ENCODE data around the gene CTSD. TPM values are rescaled to one million over a fixed set of nuclear protein-coding genes. Genes with fewer than 3 reads are reported as not detected.

The CTSD gene
- total and polyA plus RNA-seq, 2 of the 4 experiments (the other 2 are of a cell fraction), result 39.8 to 166 TPM

DNA sequence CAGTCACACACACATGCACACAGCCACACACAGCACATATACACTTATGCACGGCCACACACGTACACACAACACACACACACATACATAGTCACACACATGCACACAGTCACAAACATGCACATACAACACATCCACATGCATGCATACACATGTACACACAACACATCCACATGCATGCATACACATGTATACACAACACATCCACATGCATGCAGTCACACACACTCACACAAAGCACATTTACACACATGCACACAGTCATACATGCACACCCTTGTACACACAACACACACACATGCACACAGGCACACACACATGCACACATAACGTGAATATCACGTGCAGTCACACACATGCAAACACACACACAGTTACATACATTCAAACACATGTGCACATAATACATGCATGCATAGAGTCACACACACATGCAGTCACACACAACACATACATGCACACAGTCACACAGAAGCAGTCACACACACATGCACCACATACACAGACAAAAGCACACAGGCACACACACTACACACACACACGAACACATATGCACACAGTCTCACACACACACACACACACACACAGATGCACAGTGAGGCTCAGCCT is 32.2 kb downstream of the CTSD start:
- Histone ChIP-seq H3K9ac (ENCODE audit: low read depth, low read length) (no peak overlapping the region), H2BK120ac (ENCODE audit: low read depth, low read length) (no peak overlapping the region), H3K18ac (ENCODE audit: low read depth, low read length) (no peak overlapping the region), H2AK9ac (replicated peaks; ENCODE audit: low read depth, low read length, poor library complexity) (peak overlapping the region; percentile 13), H2BK5ac (ENCODE audit: low read depth, low read length, poor library complexity, severe bottlenecking) (no peak overlapping the region), H3K4me1 (ENCODE audit: control insufficient read depth, insufficient read depth, low read length) (no peaks in the 10 kb centered on the region), H3K36me3 (ENCODE audit: control insufficient read depth, insufficient read depth, low read length) (no peaks in the 10 kb centered on the region), H2BK15ac (ENCODE audit: low read depth, low read length) (no peak overlapping the region), H4K5ac (ENCODE audit: low read depth, low read length) (no peak overlapping the region), H2AK5ac (ENCODE audit: low read depth, low read length) (no peak overlapping the region), H2AFZ (replicated peaks; ENCODE audit: low read length, poor library complexity) (no peak overlapping the region), H3K9me1 (ENCODE audit: insufficient read depth, low read length) (peaks cover 5% of the 10 kb centered on the region; the same call in 1 of the 2 replicates), H3K4me3 (ENCODE audit: insufficient read depth, low read depth, low read length) (no peak overlapping the region), H3K23ac (ENCODE audit: low read depth, low read length) (peak overlapping the region; percentile 4; the same call in 1 of the 2 replicates), H3K9me3 (ENCODE audit: control insufficient read depth, insufficient read depth, low read length) (peaks cover 5% of the 10 kb centered on the region), H3K4me2 (ENCODE audit: low read depth, low read length) (no peak overlapping the region), H4K20me1 (ENCODE audit: insufficient read depth, low read length) (no peaks in the 10 kb centered on the region), H4K8ac (ENCODE audit: low read depth in 2 of 2, low read length in 2 of 2) (no peak overlapping the region), H3K4ac (ENCODE audit: low read depth, low read length) (no peak overlapping the region), H3K14ac (replicated peaks; ENCODE audit: low read depth, low read length) (no peak overlapping the region), H3K27me3 (ENCODE audit: control insufficient read depth, insufficient read depth, low read length) (peaks cover 67% of the 10 kb centered on the region), H3K79me1 (ENCODE audit: low read depth in 1 of 2, low read length in 2 of 2) (no peaks in the 10 kb centered on the region), H4K91ac (ENCODE audit: insufficient read depth, low read depth, low read length) (no peak overlapping the region), H3K56ac (ENCODE audit: extremely low read depth, insufficient read depth, low read length) (no peak overlapping the region), H2BK20ac (ENCODE audit: low read depth, low read length) (no peak overlapping the region), H3K27ac (ENCODE audit: insufficient read depth, low read length) (no peak overlapping the region)
- ChIA-PET POLR2A (ENCODE audit: unreplicated experiment) (no interaction called here), CTCF (no interaction called here)
- ATAC-seq (ENCODE audit: low read depth), result no peak
- in situ Hi-C loops (cut with MboI; ENCODE audit: low sequenced_read_pairs), result no loop called here
- dilution Hi-C loops (cut with HindIII; ENCODE audit: low sequenced_read_pairs, unreplicated experiment), result no loop called here
- intact Hi-C loops (cut with micrococcal nuclease), result no loop called here
- 51% methylated on average over 4 of the region's 5 CpGs; no CpG with 5 or more reads in 1 of the 2 experiments for WGBS, 2 experiments (ENCODE audit: extremely low coverage in 2 of 2, insufficient read length in 1 of 2)
- BruUV-seq (replicated peaks), result no TSS peak
- no peak for TF ChIP-seq CTCF (conservative IDR thresholded peaks at IDR 0.05; ENCODE audit: low read depth, low read length)
- no peak for TF ChIP-seq NFE2L2 (IDR thresholded peaks at IDR 0.05; ENCODE audit: low read depth, low read length)
- no peak for TF ChIP-seq MAZ (IDR thresholded peaks at IDR 0.05; ENCODE audit: borderline replicate concordance, low read depth, low read length)
- no peak for TF ChIP-seq CHD1 (IDR thresholded peaks at IDR 0.05; ENCODE audit: low read depth, low read length)
- no peak for TF ChIP-seq MAFK (IDR thresholded peaks at IDR 0.05; ENCODE audit: low read depth, low read length)
- no peak for TF ChIP-seq POLR2A (IDR thresholded peaks at IDR 0.05; ENCODE audit: low read depth, low read length)
- no peak for TF ChIP-seq CEBPB (IDR thresholded peaks at IDR 0.05; ENCODE audit: low read depth, low read length)
- no peak for TF ChIP-seq USF2 (IDR thresholded peaks at IDR 0.05; ENCODE audit: low read depth, low read length)
- TF ChIP-seq BHLHE40 (IDR thresholded peaks at IDR 0.05; ENCODE audit: low read depth, low read length), result no peak
- TF ChIP-seq RCOR1 (IDR thresholded peaks at IDR 0.05; ENCODE audit: insufficient replicate concordance, low read length), result no peak
- TF ChIP-seq RAD21 (IDR thresholded peaks at IDR 0.05; ENCODE audit: low read length), result no peak
- TF ChIP-seq, protein P1, sequence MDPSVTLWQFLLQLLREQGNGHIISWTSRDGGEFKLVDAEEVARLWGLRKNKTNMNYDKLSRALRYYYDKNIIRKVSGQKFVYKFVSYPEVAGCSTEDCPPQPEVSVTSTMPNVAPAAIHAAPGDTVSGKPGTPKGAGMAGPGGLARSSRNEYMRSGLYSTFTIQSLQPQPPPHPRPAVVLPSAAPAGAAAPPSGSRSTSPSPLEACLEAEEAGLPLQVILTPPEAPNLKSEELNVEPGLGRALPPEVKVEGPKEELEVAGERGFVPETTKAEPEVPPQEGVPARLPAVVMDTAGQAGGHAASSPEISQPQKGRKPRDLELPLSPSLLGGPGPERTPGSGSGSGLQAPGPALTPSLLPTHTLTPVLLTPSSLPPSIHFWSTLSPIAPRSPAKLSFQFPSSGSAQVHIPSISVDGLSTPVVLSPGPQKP (IDR thresholded peaks at IDR 0.05; ENCODE audit: borderline replicate concordance, low read depth, low read length), result no peak
- TF ChIP-seq RFX5 (IDR thresholded peaks at IDR 0.05; ENCODE audit: low read depth, low read length), result no peak
- no peak for TF ChIP-seq SMC3 (IDR thresholded peaks at IDR 0.05; ENCODE audit: low read depth, low read length)
- TF ChIP-seq FOS (IDR thresholded peaks at IDR 0.05; ENCODE audit: low read depth, low read length), result no peak
- no peak for TF ChIP-seq MXI1 (IDR thresholded peaks at IDR 0.05; ENCODE audit: borderline replicate concordance, low read depth, low read length)
- no peak for DNase-seq

Measured in IMR-90 (cell line).